K562 (cell line): Measurements from ENCODE around the gene GBX1.

ENCODE experiments used
- ATF2 ChIP-seq: sonication (generic); formaldehyde crosslinking; IDR thresholded peaks from 2 replicates; pipeline ENCODE4 v1.8.1; 2022; ENCODE audit warnings: missing genetic modification reagents
- BRF1 ChIP-seq: IDR thresholded peaks from 3 replicates; pipeline ENCODE4 v1.6.1; 2011; ENCODE audit warnings: borderline replicate concordance, mild to moderate bottlenecking; ENCODE audit not compliant: insufficient read length; ENCODE audit errors: extremely low read depth
- CHD1 ChIP-seq: fragments of 200-600 bp; sonication (generic); IDR thresholded peaks from one replicate; pipeline ENCODE4 v1.6.1; 2012; ENCODE audit warnings: mild to moderate bottlenecking, moderate library complexity, low read length, inconsistent platforms
- EZH2 ChIP-seq: IDR thresholded peaks from 2 replicates; pipeline ENCODE4 v1.6.1; 2012; ENCODE audit warnings: low read depth, mild to moderate bottlenecking, inconsistent platforms, low read length, borderline replicate concordance
- GABPA ChIP-seq: fragments of 200-800 bp; sonication (Bioruptor generic); conservative IDR thresholded peaks from 2 replicates; pipeline ENCODE4 v1.6.1; 2016; ENCODE audit warnings: low read depth, missing genetic modification characterization, missing compliant biosample characterization
- ZBTB17 ChIP-seq: fragments of 450-650 bp; formaldehyde crosslinking; IDR thresholded peaks from 2 replicates; pipeline ENCODE4 v1.4.0; 2020; ENCODE audit warnings: mild to moderate bottlenecking

DNA sequence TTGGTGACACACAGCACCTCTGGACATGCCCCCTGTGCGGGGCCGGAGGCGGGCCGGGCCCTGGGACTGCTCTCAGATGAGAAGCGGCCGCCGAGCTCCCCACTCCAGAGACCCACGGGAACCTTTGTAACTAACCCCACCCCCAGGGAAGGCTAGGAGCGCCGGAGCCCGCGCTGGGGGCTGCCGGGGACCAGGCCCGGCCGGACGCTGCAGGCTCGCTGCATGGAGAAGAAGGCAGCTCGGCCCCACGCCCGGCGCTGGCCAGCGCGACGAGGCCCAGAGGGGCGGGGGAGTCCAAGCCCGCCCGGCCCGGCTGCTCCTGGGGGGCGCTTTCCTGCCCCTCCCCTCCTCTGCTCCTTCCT lies 44.7 kb downstream of the GBX1 start:
- TF ChIP-seq BRF1: no peak
- no peak for TF ChIP-seq EZH2
- TF ChIP-seq GABPA (tag): no peak
- TF ChIP-seq ZBTB17 (CRISPR knock-in tag): no peak
- no peak for TF ChIP-seq ATF2 (CRISPR knock-in tag)
- TF ChIP-seq CHD1: no peak
